WERI-Rb-1 (cell line): Measurements from ENCODE around the gene TMEM163.

Experiments used
- DNase-seq: peaks from one replicate; pipeline ENCODE4 v3.0.0-alpha.2; 2020
- H3K27ac ChIP-seq: fragments of 250-450 bp; sonication (Bioruptor Pico); 2 replicates; pipeline ENCODE4 v1.5.1; 2020; ENCODE audit warnings: mild to moderate bottlenecking, moderate library complexity
- H3K27me3 ChIP-seq: fragments of 250-450 bp; sonication (Bioruptor Pico); 2 replicates; pipeline ENCODE4 v1.5.1; 2021; ENCODE audit warnings: mild to moderate bottlenecking, low read depth, moderate library complexity; ENCODE audit not compliant: insufficient read depth, severe bottlenecking
- H3K36me3 ChIP-seq: fragments of 250-450 bp; sonication (Bioruptor Pico); 2 replicates; pipeline ENCODE4 v1.5.1; 2020; ENCODE audit warnings: mild to moderate bottlenecking, moderate library complexity
- H3K4me3 ChIP-seq: 2 replicates; pipeline ENCODE4 v1.5.1; 2011; ENCODE audit warnings: low read depth, mild to moderate bottlenecking, control low read depth, low read length
- H3K9me3 ChIP-seq: fragments of 250-450 bp; sonication (Bioruptor Pico); 2 replicates; pipeline ENCODE4 v1.5.1; 2021; ENCODE audit warnings: mild to moderate bottlenecking, moderate library complexity; ENCODE audit not compliant: severe bottlenecking
- CTCF ChIP-seq: IDR thresholded peaks from 2 replicates; pipeline ENCODE4 v1.5.1; 2011; ENCODE audit warnings: low read depth, mild to moderate bottlenecking, control low read depth, inconsistent platforms, low read length

TMEM163 gene

GRCh38 chr2:134537702-134538101 lies 181.1 kb downstream of the TMEM163 start:
- Histone ChIP-seq H3K9me3 (no peaks in the 10 kb centered on the region), H3K36me3 (no peaks in the 10 kb centered on the region), H3K27ac (no peak overlapping the region), H3K4me3 (no peak overlapping the region), H3K27me3 (no peaks in the 10 kb centered on the region)
- no peak for DNase-seq
- TF ChIP-seq CTCF, result no peak

GRCh38 chr2:134537121-134537520 lies 181.7 kb downstream of the TMEM163 start:
- no peaks in the 10 kb centered on the region for H3K36me3 ChIP-seq
- no peak for TF ChIP-seq CTCF
- no peak for DNase-seq
- no peak overlapping the region for H3K27ac ChIP-seq
- H3K27me3 ChIP-seq, result no peaks in the 10 kb centered on the region
- no peaks in the 10 kb centered on the region for H3K9me3 ChIP-seq
- no peak overlapping the region for H3K4me3 ChIP-seq

- H3K36me3 ChIP-seq, result no peaks in the 10 kb centered on the region
- TF ChIP-seq CTCF, result no peak
- peak; percentile 36 for DNase-seq
- no peaks in the 10 kb centered on the region for H3K27me3 ChIP-seq
- H3K9me3 ChIP-seq, result no peaks in the 10 kb centered on the region
- H3K27ac ChIP-seq, result no peak overlapping the region
- no peak overlapping the region for H3K4me3 ChIP-seq
These were observed 182.5 kb downstream of the TMEM163 start for GRCh38 chr2:134536296-134536695.

GRCh38 chr2:134532537-134532936 lies 186.3 kb downstream of the TMEM163 start:
- Histone ChIP-seq H3K36me3 (no peaks in the 10 kb centered on the region), H3K4me3 (no peak overlapping the region), H3K27ac (no peak overlapping the region), H3K9me3 (no peaks in the 10 kb centered on the region), H3K27me3 (no peaks in the 10 kb centered on the region)
- no peak for DNase-seq
- TF ChIP-seq CTCF, result no peak

GRCh38 chr2:134527381-134527780 lies 191.4 kb downstream of the TMEM163 start:
- Histone ChIP-seq H3K27me3 (no peaks in the 10 kb centered on the region), H3K27ac (no peak overlapping the region), H3K36me3 (no peaks in the 10 kb centered on the region), H3K9me3 (no peaks in the 10 kb centered on the region), H3K4me3 (no peak overlapping the region)
- TF ChIP-seq CTCF, result no peak
- DNase-seq, result no peak

- H3K9me3 ChIP-seq, result no peaks in the 10 kb centered on the region
- no peaks in the 10 kb centered on the region for H3K36me3 ChIP-seq
- no peaks in the 10 kb centered on the region for H3K27me3 ChIP-seq
- H3K27ac ChIP-seq, result peak overlapping the region; percentile 64
- no peak overlapping the region for H3K4me3 ChIP-seq
- no peak for TF ChIP-seq CTCF
- DNase-seq, result peak; percentile 60
These were observed 196.0 kb downstream of the TMEM163 start for GRCh38 chr2:134522496-134523455.
